CD4-positive, CD25-positive, alpha-beta regulatory T cell (primary cell): ENCODE data around the gene GALNT18. TPM values are rescaled to one million over a fixed set of nuclear protein-coding genes. Genes with fewer than 3 reads are reported as not detected.

Experiments
- ATAC-seq, 2 donors: fragments of 150-1000 bp; cut with Tn5 transposase; one replicate each; pipeline ENCODE4 v1.10.0; 2021; ENCODE audit warnings: low read depth in 2 of 2, moderate number of reproducible peaks in 2 of 2, moderate library complexity in 1 of 2
- DNase-seq, 3 donors: peaks; one replicate each; pipeline versions ENCODE4 v3.0.0 to v3.0.0-alpha.2; 2012 to 2022; ENCODE audit warnings: mixed read lengths in 1 of 3
- H3K27ac ChIP-seq: one replicate; pipeline ENCODE4 v1.7.0; 2013; ENCODE audit warnings: mild to moderate bottlenecking, low read length; ENCODE audit not compliant: insufficient read depth, poor library complexity, severe bottlenecking
- H3K27me3 ChIP-seq: one replicate; pipeline ENCODE4 v1.7.0; 2013; ENCODE audit warnings: low read length; ENCODE audit not compliant: control insufficient read depth, insufficient read depth
- H3K36me3 ChIP-seq: one replicate; pipeline ENCODE4 v1.7.0; 2013; ENCODE audit warnings: mild to moderate bottlenecking, low read length, moderate library complexity; ENCODE audit not compliant: control insufficient read depth, insufficient read depth
- H3K4me1 ChIP-seq: 2 replicates; pipeline ENCODE4 v1.7.0; 2013; ENCODE audit warnings: mild to moderate bottlenecking, low read length; ENCODE audit not compliant: insufficient read depth, control insufficient read depth, poor library complexity, severe bottlenecking
- H3K4me3 ChIP-seq: one replicate; pipeline ENCODE4 v1.7.0; 2013; ENCODE audit warnings: low read depth, mild to moderate bottlenecking, low read length, moderate library complexity
- H3K9me3 ChIP-seq, 2 experiments: 1 replicate in 1 of 2; 2 replicates in 1 of 2; pipeline ENCODE4 v1.7.0; 2013; ENCODE audit warnings: low read length in 2 of 2, mild to moderate bottlenecking in 1 of 2, moderate library complexity in 1 of 2; ENCODE audit not compliant: control insufficient read depth in 2 of 2
- H3K27ac Mint-ChIP-seq, 3 donors: one replicate each; pipeline ENCODE4 v1.8.0; 2020 to 2022; ENCODE audit warnings: mild to moderate bottlenecking in 3 of 3, mixed read lengths in 3 of 3, moderate library complexity in 2 of 3
- H3K27me3 Mint-ChIP-seq: one replicate; pipeline ENCODE4 v1.8.0; 2022; ENCODE audit warnings: mild to moderate bottlenecking, mixed read lengths
- H3K36me3 Mint-ChIP-seq: one replicate; pipeline ENCODE4 v1.8.0; 2020; ENCODE audit warnings: mixed read lengths
- H3K4me1 Mint-ChIP-seq, 4 donors: one replicate each; pipeline ENCODE4 v1.8.0; 2020 to 2022; ENCODE audit warnings: mixed read lengths in 4 of 4, mild to moderate bottlenecking in 1 of 4
- H3K4me3 Mint-ChIP-seq, 4 donors: one replicate each; pipeline ENCODE4 v1.8.0; 2020 to 2022; ENCODE audit warnings: mild to moderate bottlenecking in 4 of 4, mixed read lengths in 4 of 4, moderate library complexity in 3 of 4
- H3K9me3 Mint-ChIP-seq, 7 donors: one replicate each; pipeline ENCODE4 v1.8.0; 2020 to 2022; ENCODE audit warnings: mixed read lengths in 7 of 7, mild to moderate bottlenecking in 3 of 7, moderate library complexity in 2 of 7
- polyA plus RNA-seq, 4 donors: library from polyadenylated mRNA; unstranded; fragments of 300-500 nt; fragmentation: Illumina TruSeq; gene quantifications; one replicate each; pipeline ENCODE4 v1.2.3, GENCODE V29; 2021
- total RNA-seq: library from RNA; stranded (reverse); gene quantifications from one replicate; pipeline ENCODE4 v1.2.3, GENCODE V29; 2022

Gene GALNT18
- total and polyA plus RNA-seq, 5 donors from 2014 or later: 0.10 TPM; not detected in 4

GRCh38 chr11:11611381-11611780 is 10.4 kb downstream of the GALNT18 start:
- Histone ChIP-seq H3K27ac (no peak overlapping the region), H3K36me3 (no peaks in the 10 kb centered on the region), H3K4me3 (no peak overlapping the region), H3K9me3 (no peaks in the 10 kb centered on the region), H3K4me1 (no peaks in the 10 kb centered on the region), H3K27me3 (peaks cover 4% of the 10 kb centered on the region)
- DNase-seq (no peak), ATAC-seq (no peak)
- Mint-ChIP-seq H3K36me3 (no peaks in the 10 kb centered on the region), H3K27ac (no peak overlapping the region), H3K27me3 (peaks cover 14% of the 10 kb centered on the region), H3K4me3 (no peak overlapping the region), H3K9me3 (peaks cover 0 to 3% (median 0%) of the 10 kb centered on the region in 7 donors), H3K4me1 (no peaks in the 10 kb centered on the region)

- Histone ChIP-seq H3K9me3 (no peaks in the 10 kb centered on the region), H3K27ac (no peak overlapping the region), H3K4me1 (no peaks in the 10 kb centered on the region), H3K36me3 (no peaks in the 10 kb centered on the region), H3K27me3 (peaks cover 7% of the 10 kb centered on the region), H3K4me3 (no peak overlapping the region)
- no peaks in the 10 kb centered on the region for H3K4me1 Mint-ChIP-seq
- peaks cover 22% of the 10 kb centered on the region for H3K27me3 Mint-ChIP-seq
- ATAC-seq (no peak), DNase-seq (no peak)
- H3K9me3 Mint-ChIP-seq: peaks cover 0 to 1% (median 0%) of the 10 kb centered on the region in 7 donors
- H3K27ac Mint-ChIP-seq: no peak overlapping the region
- H3K36me3 Mint-ChIP-seq: no peaks in the 10 kb centered on the region
- H3K4me3 Mint-ChIP-seq: no peak overlapping the region
Measured at GRCh38 chr11:11608783-11609232, 13.0 kb downstream of the GALNT18 start.

- H3K27ac Mint-ChIP-seq: no peak overlapping the region
- no peaks in the 10 kb centered on the region for H3K4me1 Mint-ChIP-seq
Measured at GRCh38 chr11:11607772-11608171, 14.0 kb downstream of the GALNT18 start.

GRCh38 chr11:11605821-11606450 is 15.9 kb downstream of the GALNT18 start:
- no peak overlapping the region for H3K4me3 Mint-ChIP-seq
- Histone ChIP-seq H3K27me3 (peaks cover 5% of the 10 kb centered on the region), H3K9me3 (no peaks in the 10 kb centered on the region), H3K36me3 (no peaks in the 10 kb centered on the region), H3K4me1 (no peaks in the 10 kb centered on the region), H3K4me3 (no peak overlapping the region), H3K27ac (no peak overlapping the region)
- DNase-seq (no peak), ATAC-seq (no peak)
- peaks cover 0 to 4% (median 0%) of the 10 kb centered on the region in 7 donors for H3K9me3 Mint-ChIP-seq
- peaks cover 20% of the 10 kb centered on the region for H3K27me3 Mint-ChIP-seq
- H3K27ac Mint-ChIP-seq: no peak overlapping the region
- no peaks in the 10 kb centered on the region for H3K4me1 Mint-ChIP-seq
- no peaks in the 10 kb centered on the region for H3K36me3 Mint-ChIP-seq

More at GRCh38 chr11:11607772-11608171, 14.0 kb downstream of the GALNT18 start:
- Mint-ChIP-seq H3K4me3 (no peak overlapping the region), H3K9me3 (peaks cover 0 to 1% (median 0%) of the 10 kb centered on the region in 7 donors), H3K36me3 (no peaks in the 10 kb centered on the region), H3K27me3 (peaks cover 24% of the 10 kb centered on the region)
- no peak overlapping the region for H3K27ac ChIP-seq
- H3K27me3 ChIP-seq: peaks cover 3% of the 10 kb centered on the region
- H3K9me3 ChIP-seq: no peaks in the 10 kb centered on the region
- H3K4me1 ChIP-seq: no peaks in the 10 kb centered on the region
- no peak for DNase-seq
- no peaks in the 10 kb centered on the region for H3K36me3 ChIP-seq
- no peak overlapping the region for H3K4me3 ChIP-seq
- no peak for ATAC-seq

GRCh38 chr11:11605181-11605580 is 16.6 kb downstream of the GALNT18 start:
- Mint-ChIP-seq H3K27ac (no peak overlapping the region), H3K9me3 (peaks cover 0 to 5% (median 1%) of the 10 kb centered on the region in 7 donors), H3K27me3 (peaks cover 20% of the 10 kb centered on the region), H3K36me3 (no peaks in the 10 kb centered on the region), H3K4me1 (no peaks in the 10 kb centered on the region), H3K4me3 (no peak overlapping the region)
- Histone ChIP-seq H3K4me3 (no peak overlapping the region), H3K27me3 (peaks cover 5% of the 10 kb centered on the region), H3K4me1 (no peaks in the 10 kb centered on the region), H3K27ac (no peak overlapping the region), H3K36me3 (no peaks in the 10 kb centered on the region), H3K9me3 (no peaks in the 10 kb centered on the region)
- ATAC-seq: no peak
- DNase-seq: no peak

GRCh38 chr11:11604370-11604990 is 17.3 kb downstream of the GALNT18 start:
- H3K4me1 Mint-ChIP-seq: no peaks in the 10 kb centered on the region
- H3K9me3 Mint-ChIP-seq: peaks cover 0 to 5% (median 1%) of the 10 kb centered on the region in 7 donors
- no peak for DNase-seq
- Histone ChIP-seq H3K4me1 (no peaks in the 10 kb centered on the region), H3K9me3 (no peaks in the 10 kb centered on the region), H3K27ac (no peak overlapping the region), H3K36me3 (no peaks in the 10 kb centered on the region), H3K4me3 (no peak overlapping the region), H3K27me3 (peaks cover 5% of the 10 kb centered on the region)
- H3K27me3 Mint-ChIP-seq: peaks cover 21% of the 10 kb centered on the region
- no peak for ATAC-seq
- no peak overlapping the region for H3K4me3 Mint-ChIP-seq
- H3K27ac Mint-ChIP-seq: no peak overlapping the region
- no peaks in the 10 kb centered on the region for H3K36me3 Mint-ChIP-seq

- H3K36me3 Mint-ChIP-seq: no peaks in the 10 kb centered on the region
- no peaks in the 10 kb centered on the region for H3K4me1 ChIP-seq
- peaks cover 0 to 5% (median 0%) of the 10 kb centered on the region in 7 donors for H3K9me3 Mint-ChIP-seq
- peaks cover 5% of the 10 kb centered on the region for H3K27me3 ChIP-seq
- ATAC-seq: no peak
- no peak for DNase-seq
- no peak overlapping the region for H3K27ac ChIP-seq
- no peaks in the 10 kb centered on the region for H3K36me3 ChIP-seq
- no peak overlapping the region for H3K4me3 ChIP-seq
- no peak overlapping the region for H3K4me3 Mint-ChIP-seq
- no peaks in the 10 kb centered on the region for H3K9me3 ChIP-seq
- H3K4me1 Mint-ChIP-seq: no peaks in the 10 kb centered on the region
- H3K27ac Mint-ChIP-seq: no peak overlapping the region
- peaks cover 21% of the 10 kb centered on the region for H3K27me3 Mint-ChIP-seq
Measured at GRCh38 chr11:11602011-11602410, 19.8 kb downstream of the GALNT18 start.

- Mint-ChIP-seq H3K36me3 (no peaks in the 10 kb centered on the region), H3K27me3 (peaks cover 16% of the 10 kb centered on the region), H3K4me3 (no peak overlapping the region), H3K27ac (no peak overlapping the region), H3K4me1 (no peaks in the 10 kb centered on the region), H3K9me3 (peaks cover 0 to 5% (median 0%) of the 10 kb centered on the region in 7 donors)
- H3K36me3 ChIP-seq: no peaks in the 10 kb centered on the region
- H3K4me3 ChIP-seq: no peak overlapping the region
- peaks cover 2% of the 10 kb centered on the region for H3K27me3 ChIP-seq
- H3K9me3 ChIP-seq: no peaks in the 10 kb centered on the region
- no peaks in the 10 kb centered on the region for H3K4me1 ChIP-seq
- DNase-seq (no peak), ATAC-seq (no peak)
- no peak overlapping the region for H3K27ac ChIP-seq
Measured at GRCh38 chr11:11600288-11600687, 21.5 kb downstream of the GALNT18 start.
